Measurements from ENCODE around the gene ARHGAP1. TPM values are rescaled to one million over a fixed set of nuclear protein-coding genes. Genes with fewer than 3 reads are reported as not detected.
"Not testable (repeated sequence)": the region's sequence is repeated elsewhere in the genome, so short reads cannot be mapped to it uniquely, and the experiment has no call there.

The ARHGAP1 gene
- total RNA-seq, 1 donor from 2014 or later = 88.7 TPM

DNA sequence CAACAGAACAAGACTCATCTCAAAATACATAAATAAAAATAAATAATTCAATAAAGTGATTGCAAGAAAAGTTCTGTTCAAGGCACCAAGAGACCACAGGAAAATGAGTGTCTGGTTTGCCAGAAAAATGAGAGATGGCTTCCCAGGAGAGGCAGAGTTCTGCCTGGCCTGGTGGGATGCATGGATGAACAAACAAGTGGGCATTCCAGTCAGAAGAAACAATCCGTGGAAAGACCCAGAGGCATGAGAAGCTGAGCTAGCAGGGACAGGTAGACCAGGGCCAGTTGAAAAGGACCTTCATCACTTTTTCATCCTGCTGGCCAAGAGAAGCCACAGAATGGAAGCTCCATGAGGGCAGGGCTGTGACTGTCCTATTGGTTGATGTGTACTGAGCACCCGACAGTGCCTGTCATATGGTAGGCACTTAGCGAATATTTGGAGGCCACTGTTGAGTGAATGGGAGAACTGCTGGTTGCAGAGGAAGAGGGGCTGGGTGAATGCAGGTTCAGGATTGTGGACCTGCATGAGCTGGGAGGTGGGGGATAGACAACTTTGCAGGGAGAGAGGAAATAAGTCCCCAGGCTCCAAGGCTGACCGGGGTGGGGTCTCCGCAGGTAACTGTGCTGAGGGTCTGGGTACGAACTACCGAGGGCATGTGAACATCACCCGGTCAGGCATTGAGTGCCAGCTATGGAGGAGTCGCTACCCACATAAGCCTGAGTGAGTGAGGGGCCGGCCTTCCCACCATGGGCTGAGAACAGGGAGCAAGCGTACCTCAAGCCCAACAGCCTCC is 22.3 kb upstream of the ARHGAP1 start:
- ATAC-seq = no peak

DNA sequence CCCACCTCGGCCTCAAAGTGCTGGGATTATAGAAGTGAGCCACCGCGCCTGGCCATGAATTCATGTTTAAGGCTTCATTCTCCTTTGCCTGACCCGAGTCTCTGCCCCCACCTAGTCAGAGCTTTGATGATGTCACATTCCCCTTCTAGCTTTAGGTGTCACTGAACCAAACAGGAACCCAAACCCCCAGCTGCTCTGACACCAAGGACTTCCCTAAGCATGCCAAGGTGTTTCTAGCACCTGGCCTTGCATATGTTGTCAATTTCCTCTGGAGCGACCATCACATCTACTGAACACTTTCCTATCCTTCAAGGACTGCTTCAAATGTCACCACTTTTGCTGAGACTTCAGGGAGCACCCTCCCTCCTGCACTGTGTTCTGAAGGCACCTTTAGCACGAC is 20.9 kb upstream of the ARHGAP1 start:
- ATAC-seq = no peak

DNA sequence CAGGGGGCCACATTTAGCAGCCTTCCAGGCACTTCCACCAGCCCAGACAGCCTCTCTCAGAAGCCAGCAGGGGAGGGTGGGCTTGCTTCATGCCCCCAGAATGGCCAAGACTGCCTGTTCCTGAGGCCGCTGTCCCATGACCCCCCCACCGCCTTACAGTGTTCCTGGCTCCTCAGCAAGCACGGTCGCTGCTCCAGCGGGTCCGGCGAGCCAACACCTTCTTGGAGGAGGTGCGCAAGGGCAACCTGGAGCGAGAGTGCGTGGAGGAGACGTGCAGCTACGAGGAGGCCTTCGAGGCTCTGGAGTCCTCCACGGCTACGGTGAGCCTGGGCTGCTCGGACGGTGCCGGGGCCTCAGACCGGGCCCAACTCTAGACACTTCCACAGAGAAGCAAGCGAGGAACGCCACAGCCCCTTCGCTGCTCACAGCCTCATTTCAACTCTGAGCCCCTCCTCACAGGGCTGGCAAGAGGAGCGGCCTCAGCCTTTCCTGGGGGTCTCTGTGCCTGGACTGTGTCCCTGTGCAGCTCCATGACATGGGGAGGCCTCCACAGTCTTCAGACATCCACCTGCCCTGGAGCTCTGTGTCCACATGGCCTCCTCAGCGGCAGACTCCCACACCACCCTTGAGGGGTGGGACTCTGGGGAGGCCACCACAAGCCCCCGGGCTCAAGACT is 19.3 kb upstream of the ARHGAP1 start:
- ATAC-seq = no peak

DNA sequence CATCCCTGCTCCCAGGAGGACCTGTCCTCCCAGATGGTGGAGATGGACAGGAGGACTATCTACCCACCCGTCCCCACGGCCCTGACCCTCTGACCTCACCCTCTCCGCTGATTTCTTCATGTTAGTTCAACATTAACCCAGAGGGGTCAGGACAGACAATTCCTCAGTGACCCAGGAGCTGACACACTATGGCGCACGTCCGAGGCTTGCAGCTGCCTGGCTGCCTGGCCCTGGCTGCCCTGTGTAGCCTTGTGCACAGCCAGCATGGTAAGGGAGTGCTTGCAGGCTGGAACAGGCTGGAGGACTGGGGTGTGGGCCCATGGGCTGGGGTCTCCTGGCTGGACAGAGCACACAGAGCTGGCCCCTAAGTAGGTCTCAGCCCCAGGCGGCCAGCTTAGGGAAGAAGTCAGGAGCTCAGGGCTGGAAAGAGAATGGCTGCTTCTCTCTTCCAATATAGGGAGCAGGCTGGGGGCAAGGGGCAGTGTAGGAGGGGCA is 18.7 kb upstream of the ARHGAP1 start, which contains the start of gene F2:
Gene F2, plus strand, starts transcription at position 166 of the 495 bp plus-strand sequence. Its CDS starts 23 bp downstream, at position 189.
- ATAC-seq = peak; percentile 14

DNA sequence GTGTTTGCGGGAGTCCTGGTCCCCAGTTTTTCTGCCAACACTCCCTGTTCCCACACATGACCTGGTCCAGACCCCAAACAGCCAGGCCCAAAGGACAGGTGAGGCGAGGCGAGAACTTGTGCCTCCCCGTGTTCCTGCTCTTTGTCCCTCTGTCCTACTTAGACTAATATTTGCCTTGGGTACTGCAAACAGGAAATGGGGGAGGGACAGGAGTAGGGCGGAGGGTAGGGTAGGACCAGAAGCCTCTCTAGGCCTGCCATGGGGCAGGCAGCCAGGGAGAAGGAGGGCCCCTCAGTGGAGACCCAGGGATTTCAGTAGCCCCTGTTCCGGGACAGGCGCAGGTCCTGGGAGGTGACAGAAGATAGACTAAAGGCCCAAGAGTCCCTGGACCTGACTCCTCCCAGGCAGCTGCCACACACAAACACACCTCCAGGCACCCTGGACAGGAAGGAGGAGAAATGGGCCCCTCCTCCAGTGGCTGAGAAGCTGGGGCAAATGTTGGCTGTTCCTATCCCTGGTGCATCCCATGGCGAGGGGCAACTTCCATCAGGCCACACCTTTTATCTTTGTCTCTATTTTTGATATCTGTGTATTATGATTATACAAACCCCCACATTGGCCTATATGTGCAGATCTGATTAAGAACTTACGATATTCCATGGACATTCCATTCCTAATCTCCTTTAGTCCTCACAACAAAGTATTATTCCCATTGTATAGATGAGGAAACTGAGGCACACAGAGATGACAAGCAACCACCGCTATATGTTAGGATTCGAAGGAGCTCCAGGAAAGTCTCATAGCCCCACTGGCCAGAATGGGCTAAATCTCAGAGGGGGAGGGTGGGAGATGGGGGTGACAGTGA is 18.0 kb upstream of the ARHGAP1 start:
- no peak for ATAC-seq

DNA sequence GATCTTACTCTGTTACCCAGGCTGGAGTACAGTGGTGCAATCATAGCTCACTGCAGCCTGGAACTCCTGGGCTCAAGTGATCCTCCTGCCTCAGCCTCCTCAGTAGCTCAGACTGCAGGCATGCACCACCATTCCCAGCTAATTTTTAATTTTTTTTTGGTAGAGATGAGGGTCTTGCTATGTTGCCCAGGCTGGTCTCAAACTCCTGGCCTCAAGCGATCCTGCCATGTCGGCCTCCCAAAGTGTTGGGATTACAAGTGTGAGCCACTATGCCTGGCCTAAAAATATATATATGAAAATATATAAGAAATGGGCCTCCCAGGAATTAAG is 17.4 kb upstream of the ARHGAP1 start:
- ATAC-seq = not testable (repeated sequence)

DNA sequence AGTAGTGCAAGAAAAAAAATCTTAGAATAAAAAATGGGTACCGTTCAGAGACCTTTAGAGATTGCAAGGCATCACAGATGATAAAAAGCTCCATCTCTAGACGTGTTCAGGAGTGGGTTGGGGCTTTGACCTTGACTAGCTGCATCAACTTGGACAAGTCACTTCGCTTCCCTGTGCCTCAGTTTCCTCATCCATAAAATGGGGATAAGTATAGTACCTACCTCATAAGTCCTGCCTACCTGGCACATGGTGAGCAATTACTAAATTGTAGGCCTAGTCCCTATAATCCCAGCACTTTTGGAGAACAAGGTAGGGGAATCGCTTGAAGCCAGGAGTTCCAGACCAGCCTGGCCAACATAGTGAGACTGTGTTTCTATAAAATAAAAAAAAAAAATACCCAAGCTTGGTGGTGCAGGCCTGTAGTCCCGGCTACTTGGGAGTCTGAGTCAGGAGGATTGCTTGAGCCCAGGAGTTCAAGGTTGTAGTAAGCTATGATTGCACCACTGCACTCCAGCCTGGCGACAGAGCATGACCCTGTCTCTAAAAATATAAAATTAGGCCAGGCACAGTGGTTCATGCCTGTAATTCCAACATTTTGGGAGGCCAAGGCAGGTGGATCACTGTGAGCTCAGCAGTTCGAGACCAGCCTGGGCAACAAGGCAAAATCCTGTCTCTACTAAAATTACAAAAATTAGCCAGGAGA is 12.6 kb upstream of the ARHGAP1 start:
- no peak for ATAC-seq

DNA sequence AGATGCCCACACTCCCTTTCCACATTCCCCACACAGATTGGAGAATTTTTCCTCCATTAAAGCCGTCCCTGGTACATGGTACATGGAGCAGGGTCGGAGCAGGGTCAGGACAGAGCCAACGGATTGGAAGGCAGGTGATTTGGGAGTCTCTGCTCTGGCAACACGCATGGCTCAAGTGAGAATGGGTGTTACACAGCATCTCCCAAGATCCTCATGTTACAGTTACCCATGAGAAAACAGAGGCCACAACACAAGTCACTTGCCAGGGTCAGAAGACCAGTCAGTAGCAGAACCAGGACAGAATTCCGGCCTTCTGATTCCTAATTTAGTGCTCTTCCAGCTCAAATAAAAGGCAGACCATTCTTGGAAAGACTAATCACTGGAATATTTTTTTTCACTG is 10.9 kb upstream of the ARHGAP1 start:
- no peak for ATAC-seq

DNA sequence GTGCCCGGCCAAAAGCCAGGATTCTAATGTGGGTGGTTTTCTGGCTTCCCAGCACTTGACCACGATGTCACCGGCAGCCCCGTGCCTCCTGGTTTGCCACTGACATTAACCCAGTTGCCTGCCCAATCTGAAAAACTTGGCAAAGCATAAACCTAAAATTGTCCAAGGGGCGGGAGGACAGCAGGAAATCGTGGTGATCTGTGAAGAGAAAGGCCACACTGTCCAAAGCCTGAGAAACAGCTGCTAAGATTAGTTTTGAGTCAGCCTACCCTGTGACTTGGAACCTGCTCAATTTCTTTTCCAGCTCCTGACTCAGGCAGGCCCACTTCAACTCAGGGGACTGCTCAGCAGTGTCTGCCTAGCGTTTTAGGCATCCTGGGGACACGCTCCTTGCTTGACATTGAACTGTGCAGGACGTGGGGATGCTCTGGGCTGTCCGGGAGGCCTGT is 10.4 kb upstream of the ARHGAP1 start:
- ATAC-seq = peak; percentile 14

DNA sequence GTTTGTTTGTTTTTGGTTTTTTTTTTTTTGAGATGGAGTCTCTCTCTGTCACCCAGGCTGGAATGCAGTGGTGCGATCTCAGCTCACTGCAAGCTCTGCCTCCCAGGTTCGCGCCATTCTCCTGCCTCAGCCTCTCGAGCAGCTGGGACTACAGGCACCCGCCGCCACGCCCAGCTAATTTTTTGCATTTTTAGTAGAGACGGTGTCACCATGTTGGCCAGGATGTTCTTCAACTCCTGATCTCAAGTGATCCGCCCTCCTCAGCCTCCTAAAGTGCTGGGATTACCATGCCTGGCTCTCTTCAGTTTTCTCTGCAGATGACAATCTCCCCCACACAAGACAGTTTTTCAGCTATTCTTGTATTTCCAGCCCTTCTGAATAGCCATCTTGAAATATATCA is 8.9 kb upstream of the ARHGAP1 start:
- ATAC-seq = not testable (repeated sequence)

DNA sequence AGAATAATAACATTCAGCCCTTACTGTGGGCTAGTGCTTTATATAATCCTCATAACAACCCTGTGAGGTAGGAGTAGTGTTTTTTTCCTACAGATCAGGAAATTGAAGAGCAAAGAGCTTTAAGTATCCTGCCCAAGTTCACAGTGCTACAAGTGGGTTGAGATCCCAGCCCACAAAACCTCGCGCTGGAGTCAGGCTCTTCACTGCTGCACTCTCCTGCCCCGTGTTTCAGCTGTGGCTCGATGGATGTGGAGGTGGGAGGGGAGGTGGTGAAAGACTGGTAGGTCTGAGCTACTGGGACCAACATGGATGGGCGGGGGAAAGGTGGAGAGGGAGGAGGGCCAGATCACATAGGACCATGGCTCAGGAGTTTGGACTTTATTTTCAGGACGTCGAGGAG is 6.5 kb upstream of the ARHGAP1 start:
- ATAC-seq = no peak

DNA sequence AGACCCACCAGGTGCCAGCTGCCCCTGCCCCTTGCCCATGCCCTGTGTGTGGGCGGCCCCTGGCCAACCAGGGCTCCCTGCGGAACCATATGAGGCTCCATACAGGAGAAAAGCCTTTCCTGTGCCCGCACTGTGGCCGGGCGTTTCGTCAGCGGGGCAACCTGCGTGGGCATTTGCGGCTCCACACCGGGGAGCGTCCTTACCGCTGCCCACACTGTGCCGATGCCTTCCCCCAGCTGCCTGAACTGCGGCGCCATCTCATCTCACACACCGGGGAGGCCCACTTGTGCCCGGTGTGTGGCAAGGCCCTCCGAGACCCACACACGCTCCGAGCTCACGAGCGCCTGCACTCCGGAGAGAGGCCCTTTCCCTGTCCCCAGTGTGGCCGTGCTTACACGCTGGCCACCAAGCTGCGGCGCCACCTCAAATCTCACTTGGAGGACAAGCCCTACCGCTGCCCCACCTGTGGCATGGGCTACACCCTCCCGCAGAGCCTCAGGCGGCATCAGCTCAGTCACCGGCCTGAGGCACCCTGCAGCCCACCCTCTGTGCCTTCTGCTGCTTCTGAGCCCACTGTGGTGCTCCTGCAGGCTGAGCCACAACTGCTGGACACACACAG is 4.8 kb upstream of the ARHGAP1 start:
- ATAC-seq = no peak

DNA sequence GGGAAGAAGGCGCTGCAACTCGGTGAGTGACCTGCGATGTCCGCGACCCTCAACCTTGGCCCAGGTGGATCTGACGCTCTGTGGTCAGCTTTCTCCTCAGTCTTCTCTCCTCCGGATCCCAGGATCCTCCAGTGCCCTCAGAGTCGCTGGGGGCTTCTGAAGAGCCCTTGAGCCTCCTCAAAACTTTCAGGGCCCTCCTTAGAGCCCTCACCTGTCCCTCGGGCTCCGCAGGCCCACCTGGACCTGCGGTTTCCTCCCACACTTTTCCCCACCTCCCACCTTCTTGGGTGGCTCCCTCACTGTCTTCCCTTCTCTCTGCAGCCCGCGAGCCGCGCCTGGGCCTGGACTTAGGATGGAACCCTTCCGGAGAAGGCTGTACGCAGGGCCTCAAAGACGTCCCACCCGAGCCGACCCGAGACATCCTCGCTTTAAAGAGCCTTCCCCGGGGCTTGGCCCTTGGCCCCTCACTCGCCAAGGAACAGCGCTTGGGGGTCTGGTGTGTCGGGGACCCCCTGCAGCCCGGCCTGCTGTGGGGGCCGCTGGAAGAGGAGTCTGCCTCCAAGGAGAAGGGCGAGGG is 747 bp upstream of the ARHGAP1 start:
- no peak for ATAC-seq

DNA sequence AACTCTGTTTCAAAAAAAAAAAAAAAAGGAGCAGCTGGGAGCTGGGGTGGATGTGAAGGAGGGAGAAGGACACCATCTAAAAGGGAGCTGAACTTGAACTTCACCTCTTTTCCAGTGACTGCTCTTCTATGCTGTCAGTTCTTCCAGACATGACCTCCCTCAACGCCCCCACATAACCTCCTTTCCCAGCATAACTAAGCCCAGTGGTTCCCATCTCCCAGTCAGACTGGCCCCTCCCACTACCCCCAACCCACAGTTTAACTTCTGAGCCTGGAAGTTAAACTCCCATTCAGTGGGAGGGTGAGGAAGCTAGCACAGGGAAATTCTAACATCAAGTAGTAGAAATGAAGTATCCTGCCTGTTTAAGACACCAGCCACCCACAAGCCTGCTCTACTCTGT is 1.8 kb downstream of the ARHGAP1 start:
- ATAC-seq = no peak

DNA sequence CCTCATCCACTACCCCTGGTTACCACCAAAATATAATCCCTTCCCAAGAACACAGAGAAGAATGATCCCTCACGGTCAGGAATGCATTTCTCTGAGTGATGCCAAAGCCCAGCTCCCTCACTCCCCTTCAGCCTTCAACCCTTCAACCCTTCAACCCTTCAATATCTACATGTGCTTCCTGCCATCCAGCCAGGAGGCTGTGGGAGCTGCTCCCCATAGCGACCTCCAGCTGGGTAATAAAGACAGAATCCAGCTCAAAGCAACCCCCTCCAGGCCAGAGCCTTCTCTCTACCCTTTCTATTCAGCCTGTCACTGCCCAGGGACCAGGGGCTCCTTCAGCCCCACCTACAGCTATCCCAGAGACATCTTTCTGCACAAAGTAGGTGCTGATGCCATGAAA is 2.7 kb downstream of the ARHGAP1 start:
- no peak for ATAC-seq

DNA sequence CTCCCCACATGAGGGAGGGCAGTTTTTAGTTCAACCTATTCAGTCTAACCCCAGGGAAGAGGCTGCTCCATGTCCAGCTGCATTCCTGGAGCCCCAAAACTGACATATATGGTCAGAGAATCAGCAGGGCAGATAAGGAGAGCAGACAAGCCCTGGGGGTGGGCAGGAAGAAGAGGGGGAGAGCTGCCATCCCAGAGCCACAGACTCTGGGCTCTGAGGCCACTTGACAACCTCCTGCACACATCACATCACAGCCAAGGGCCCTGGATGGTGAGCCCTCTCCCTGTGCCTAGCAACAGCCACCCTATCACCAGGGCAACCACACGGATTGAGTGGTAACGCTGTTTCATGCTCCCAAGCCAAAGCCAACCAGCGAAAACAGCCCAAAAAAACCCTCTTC is 3.1 kb downstream of the ARHGAP1 start:
- ATAC-seq = no peak

DNA sequence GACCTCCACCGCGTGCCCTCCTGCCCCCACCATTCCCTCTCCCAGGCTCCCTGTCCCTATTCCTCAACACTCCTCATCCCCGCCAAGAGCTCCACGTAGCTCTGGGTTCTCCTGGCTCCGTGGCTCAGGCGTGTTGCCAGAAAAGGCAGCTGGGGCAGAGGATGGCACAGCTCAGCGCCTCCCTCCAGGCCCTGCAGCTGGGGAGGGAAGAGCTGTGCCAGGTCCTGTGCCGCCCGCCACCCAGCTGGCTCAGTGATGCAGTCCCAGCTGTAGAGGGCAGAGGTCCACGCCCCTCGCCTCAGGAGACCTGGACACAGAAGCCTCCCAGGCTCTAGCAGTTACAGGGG is 4.2 kb downstream of the ARHGAP1 start:
- no peak for ATAC-seq

DNA sequence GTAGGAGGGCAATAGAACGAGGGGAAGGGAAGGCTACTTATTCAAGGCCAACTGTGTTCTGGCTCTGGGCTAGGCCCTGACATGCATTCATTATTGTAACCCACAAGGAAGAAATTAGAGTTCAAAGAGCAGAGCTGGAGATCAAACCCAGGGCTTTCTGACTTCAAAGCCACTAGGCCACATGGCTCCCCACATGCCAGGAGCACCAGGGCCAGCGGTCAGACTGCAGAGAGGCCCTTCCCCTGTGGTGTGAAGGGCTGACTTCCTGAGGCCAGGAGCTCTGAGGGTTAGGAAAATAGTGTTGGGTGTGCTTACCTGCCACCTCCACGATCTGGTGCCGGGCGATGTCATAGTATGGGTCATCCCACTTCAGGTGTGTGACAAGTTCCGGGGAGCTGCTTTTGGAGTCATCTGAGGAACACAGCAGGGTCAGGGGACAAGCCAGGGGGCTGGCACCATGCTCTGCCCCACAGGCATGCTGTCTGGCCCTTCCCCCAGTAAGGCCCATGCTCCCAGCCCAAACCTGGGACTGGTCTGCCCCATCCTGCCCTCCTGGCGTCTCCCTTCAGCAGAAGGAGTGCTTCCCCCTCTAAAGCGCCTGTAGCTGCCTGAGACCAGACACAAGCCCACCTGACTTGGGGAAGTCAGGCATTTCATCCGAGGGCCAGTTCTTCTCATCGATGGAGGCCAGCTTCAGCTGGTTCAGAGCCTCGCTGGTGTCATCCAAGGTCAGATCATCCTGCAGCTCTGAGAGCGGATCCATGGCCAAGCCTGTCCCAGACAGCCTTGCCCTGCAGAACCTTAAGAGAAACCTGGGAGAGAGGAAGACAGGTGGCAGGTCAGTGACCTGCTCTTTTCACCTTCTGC is 4.8 kb downstream of the ARHGAP1 start:
- no peak for ATAC-seq

DNA sequence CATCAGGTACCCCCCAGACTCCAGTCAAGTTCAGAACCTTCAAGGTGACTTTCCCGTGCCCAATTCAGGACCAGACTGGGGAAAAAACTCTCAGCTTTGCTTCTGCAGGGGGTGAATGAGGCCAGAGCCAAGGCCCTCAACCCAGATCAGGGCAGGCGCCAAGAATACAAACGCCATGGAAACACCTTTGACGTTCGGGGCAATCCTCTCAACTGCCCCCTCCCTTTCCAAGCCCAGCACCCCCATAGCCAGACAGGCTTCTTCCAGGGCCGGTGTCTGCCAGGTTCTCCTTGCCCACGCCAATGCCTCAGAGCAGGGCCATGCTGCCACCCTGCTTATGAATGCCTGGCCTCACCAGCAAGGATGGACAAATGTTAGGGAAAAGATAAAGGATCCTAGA is 5.8 kb downstream of the ARHGAP1 start:
- no peak for ATAC-seq

DNA sequence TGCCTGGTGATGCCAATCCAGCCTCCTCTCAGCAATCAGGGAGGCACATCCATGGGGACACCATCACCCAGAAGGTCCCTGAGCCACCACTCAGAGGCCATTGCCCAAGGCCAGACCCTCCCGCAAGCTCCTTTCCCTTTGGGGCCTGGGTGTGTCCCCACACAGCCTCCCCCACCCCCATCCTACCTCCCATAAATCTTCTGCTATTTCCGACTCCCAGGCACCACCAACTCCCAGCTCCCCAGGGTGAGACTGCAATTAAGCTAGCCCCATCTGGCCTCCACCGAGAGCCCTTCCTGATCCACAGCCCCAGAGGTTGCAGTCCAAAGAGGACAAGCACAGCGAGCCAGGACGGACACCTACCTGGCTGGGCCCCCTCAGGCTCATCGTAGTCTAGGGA is 6.3 kb downstream of the ARHGAP1 start:
- ATAC-seq = peak; percentile 5

DNA sequence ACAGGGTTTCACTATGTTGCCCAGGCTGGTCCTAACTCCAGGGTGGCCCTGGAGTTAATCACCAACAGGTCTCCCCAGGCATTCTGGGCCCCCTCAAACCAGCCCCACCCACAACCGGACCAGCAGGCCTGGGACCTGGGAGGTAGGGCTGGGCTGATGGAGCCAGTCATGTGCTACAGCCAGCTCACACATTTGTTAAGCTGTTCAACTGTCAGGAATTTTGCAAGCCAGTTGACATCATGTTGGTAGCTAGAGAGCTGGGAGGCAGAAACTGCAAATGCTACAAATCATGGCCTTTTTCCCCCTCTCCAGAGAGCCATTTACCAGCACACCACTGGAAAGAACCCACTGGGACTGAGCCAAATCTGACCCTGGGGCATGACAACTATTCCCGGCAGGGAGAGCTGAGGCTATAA is 6.8 kb downstream of the ARHGAP1 start:
- ATAC-seq = peak; percentile 91
